HL-60 (cell line): ENCODE measurements around the gene HRH1.

Source experiments
- DNase-seq, 2 experiments: peaks; one replicate each; pipeline ENCODE4 v3.0.0-alpha.2; 2010 to 2020; ENCODE audit warnings: low read depth in 1 of 2, low spot score in 1 of 2
- H3K27ac ChIP-seq: fragments of 250-450 bp; sonication (Bioruptor Pico); replicated peaks from 2 replicates; pipeline ENCODE4 v1.5.1; 2020; ENCODE audit warnings: mild to moderate bottlenecking, moderate library complexity
- H3K27me3 ChIP-seq: fragments of 250-450 bp; sonication (Bioruptor Pico); 2 replicates; pipeline ENCODE4 v1.5.1; 2021; ENCODE audit warnings: mild to moderate bottlenecking, moderate library complexity; ENCODE audit not compliant: insufficient read depth, poor library complexity, severe bottlenecking
- H3K4me3 ChIP-seq: replicated peaks from 2 replicates; pipeline ENCODE4 v1.5.1; 2011; ENCODE audit warnings: mild to moderate bottlenecking, control low read depth, low read length; ENCODE audit not compliant: insufficient read depth
- CTCF ChIP-seq: IDR thresholded peaks from one replicate; pipeline ENCODE4 v1.5.1; 2011; ENCODE audit warnings: low read length, control low read depth, inconsistent platforms; ENCODE audit not compliant: insufficient read depth
- GABPA ChIP-seq: IDR thresholded peaks from 2 replicates; pipeline ENCODE4 v1.6.1; 2012; ENCODE audit warnings: low read depth
- POLR2AphosphoS5 ChIP-seq: IDR thresholded peaks from 2 replicates; pipeline ENCODE4 v1.6.1; 2012; ENCODE audit warnings: low read depth
- REST ChIP-seq: IDR thresholded peaks from 2 replicates; pipeline ENCODE4 v1.6.1; 2012; ENCODE audit warnings: low read depth; ENCODE audit not compliant: insufficient replicate concordance
- SPI1 ChIP-seq: IDR thresholded peaks from 2 replicates; pipeline ENCODE4 v1.6.1; 2012; ENCODE audit warnings: low read depth, mild to moderate bottlenecking, borderline replicate concordance

Gene HRH1

GRCh38 chr3:11290743-11291680, 136.7 kb downstream of the HRH1 start:
- Histone ChIP-seq H3K27ac (peak overlapping the region; percentile 60), H3K27me3 (no peaks in the 10 kb centered on the region), H3K4me3 (no peak overlapping the region)
- TF ChIP-seq REST (no peak), CTCF (no peak), SPI1 (no peak), POLR2AphosphoS5 (no peak), GABPA (no peak)
- no peak for DNase-seq

- Histone ChIP-seq H3K27me3 (no peaks in the 10 kb centered on the region), H3K4me3 (no peak overlapping the region), H3K27ac (peak overlapping the region; percentile 28)
- no peak for DNase-seq
- no peak for TF ChIP-seq REST
- no peak for TF ChIP-seq SPI1
- no peak for TF ChIP-seq POLR2AphosphoS5
- TF ChIP-seq GABPA: no peak
- TF ChIP-seq CTCF: no peak
Observed at GRCh38 chr3:11291808-11292207, 137.5 kb downstream of the HRH1 start.

GRCh38 chr3:11297126-11297525, 142.8 kb downstream of the HRH1 start:
- Histone ChIP-seq H3K4me3 (no peak overlapping the region), H3K27me3 (no peaks in the 10 kb centered on the region), H3K27ac (no peak overlapping the region)
- no peak for DNase-seq
- TF ChIP-seq SPI1 (no peak), POLR2AphosphoS5 (no peak), GABPA (no peak), REST (no peak), CTCF (no peak)
